Measurements from ENCODE around the gene TMEM185B. TPM values are rescaled to one million over a fixed set of nuclear protein-coding genes. Genes with fewer than 3 reads are reported as not detected.
A peak's percentile ranks its signal among the peaks of the same experiment; 100 is the strongest.
"Not testable (repeated sequence)": the region's sequence is repeated elsewhere in the genome, so short reads cannot be mapped to it uniquely, and the experiment has no call there.

The TMEM185B gene
- total RNA-seq, 1 experiment from 2014 or later: 6.7 TPM

GRCh38 chr2:120243875-120244553 lies 20.8 kb upstream of the TMEM185B start:
- DNase-seq: no peak

DNA sequence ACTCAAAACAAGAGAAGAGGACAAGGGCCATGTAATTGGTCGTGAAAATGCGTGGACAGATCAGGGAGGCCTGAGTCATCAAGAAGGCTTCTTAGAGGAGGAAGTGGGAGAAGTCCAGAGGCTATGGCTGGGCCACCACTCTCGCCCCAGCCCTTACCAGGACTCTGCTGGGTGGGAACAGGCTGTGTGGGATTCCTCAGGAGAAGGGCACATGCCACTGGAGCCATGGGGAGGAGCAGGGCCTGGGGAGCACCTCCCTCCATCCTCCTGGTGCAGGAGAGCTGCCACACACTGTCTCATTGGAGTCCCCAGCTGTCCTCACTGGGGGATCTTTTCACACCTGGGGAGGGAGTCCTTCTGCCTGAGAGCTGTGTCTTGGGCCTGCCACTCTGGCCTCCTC lies 20.0 kb upstream of the TMEM185B start:
- Histone ChIP-seq H3K36me3 (replicated peaks; ENCODE audit: control insufficient read depth, insufficient read depth, low read length) (no peaks in the 10 kb centered on the region), H3K27me3 (ENCODE audit: control insufficient read depth, insufficient read depth, low read length) (peaks cover 1% of the 10 kb centered on the region; the same call in 1 of the 2 replicates), H3K4me3 (ENCODE audit: insufficient read depth, low read depth, low read length) (no peak overlapping the region)
- no peak for DNase-seq

More at GRCh38 chr2:120243875-120244553, 20.8 kb upstream of the TMEM185B start:
- Histone ChIP-seq H3K27me3 (ENCODE audit: control insufficient read depth, insufficient read depth, low read length) (0 out of 2 replicates have a peak, but pooled peaks cover 1% of the 10 kb centered on the region), H3K4me3 (ENCODE audit: insufficient read depth, low read depth, low read length) (no peak overlapping the region), H3K36me3 (replicated peaks; ENCODE audit: control insufficient read depth, insufficient read depth, low read length) (no peaks in the 10 kb centered on the region)

- peaks cover 1% of the 10 kb centered on the region; the same call in 1 of the 2 replicates for H3K27me3 ChIP-seq (ENCODE audit: control insufficient read depth, insufficient read depth, low read length)
- no peaks in the 10 kb centered on the region for H3K36me3 ChIP-seq (replicated peaks; ENCODE audit: control insufficient read depth, insufficient read depth, low read length)
- H3K4me3 ChIP-seq (ENCODE audit: insufficient read depth, low read depth, low read length): no peak overlapping the region
- DNase-seq: no peak
These were observed 18.5 kb upstream of the TMEM185B start for GRCh38 chr2:120241684-120242083.

DNA sequence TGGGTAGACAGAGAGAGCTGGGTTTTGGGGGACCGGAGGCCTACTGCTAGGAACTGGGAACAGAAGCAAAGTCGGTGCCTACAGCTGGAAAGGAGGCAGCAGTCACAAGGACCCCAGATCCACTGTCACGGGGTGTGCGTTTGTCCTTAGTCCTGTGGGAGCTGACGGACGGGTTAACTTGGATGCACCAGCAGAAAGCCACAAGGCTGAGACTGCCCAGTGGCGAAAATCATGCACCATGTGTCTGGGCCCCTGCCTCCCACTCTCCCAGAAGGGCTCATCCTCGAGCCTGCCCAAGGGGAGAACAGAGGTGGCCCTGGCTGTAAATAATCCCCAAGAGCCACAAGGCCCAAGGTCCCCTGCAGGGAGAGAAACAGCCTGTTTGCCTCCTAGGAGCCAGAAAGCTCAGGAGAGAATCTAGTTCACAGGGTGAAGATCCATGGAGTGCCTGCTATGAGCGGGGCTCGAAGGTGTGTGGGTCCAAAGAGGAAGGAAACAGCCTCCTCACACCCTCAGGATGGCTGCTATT lies 17.8 kb upstream of the TMEM185B start:
- Histone ChIP-seq H3K36me3 (replicated peaks; ENCODE audit: control insufficient read depth, insufficient read depth, low read length) (no peaks in the 10 kb centered on the region), H3K27me3 (ENCODE audit: control insufficient read depth, insufficient read depth, low read length) (peaks cover 1% of the 10 kb centered on the region; the same call in 1 of the 2 replicates)
- no peak for DNase-seq

DNA sequence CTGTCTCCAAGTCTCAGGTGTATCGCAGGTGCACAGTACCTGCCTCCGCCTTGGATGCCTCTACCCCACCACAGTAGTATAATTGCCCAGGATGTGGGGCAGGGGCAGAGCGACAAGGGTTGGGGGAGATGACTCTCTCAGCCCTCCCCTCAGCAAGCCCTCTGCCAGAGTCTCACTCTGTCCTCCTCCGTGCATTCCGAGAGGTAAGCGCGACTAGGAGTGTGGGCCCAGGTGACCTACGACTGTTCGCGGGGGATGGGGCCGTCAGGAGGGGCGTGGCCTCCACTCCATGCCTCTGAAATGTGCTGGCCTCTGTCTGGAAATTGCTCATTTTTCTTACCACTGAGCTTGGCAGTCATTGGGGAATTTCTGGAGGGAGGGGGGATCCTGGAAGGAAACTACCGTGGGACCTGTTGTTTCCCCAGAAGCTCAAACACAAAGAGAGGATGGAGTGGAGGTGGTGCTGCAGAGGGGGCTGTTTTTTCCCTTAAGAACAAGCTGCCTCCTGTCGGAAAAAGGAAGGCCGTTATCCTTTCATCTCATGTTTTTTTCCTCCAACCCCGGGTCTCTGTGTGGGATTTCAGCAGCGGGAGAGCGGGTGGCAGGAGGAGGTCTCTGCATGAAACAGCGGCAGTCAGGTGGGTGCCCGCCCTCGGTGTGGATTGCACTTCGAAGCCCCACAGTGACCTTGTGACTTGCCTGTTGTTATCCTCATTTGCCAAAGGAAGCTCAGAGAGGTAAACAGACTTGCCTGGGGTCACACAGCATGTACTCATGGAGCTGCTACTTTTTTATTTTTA lies 16.5 kb upstream of the TMEM185B start:
- Histone ChIP-seq H3K36me3 (replicated peaks; ENCODE audit: control insufficient read depth, insufficient read depth, low read length) (no peaks in the 10 kb centered on the region), H3K4me3 (ENCODE audit: insufficient read depth, low read depth, low read length) (no peak overlapping the region), H3K27me3 (ENCODE audit: control insufficient read depth, insufficient read depth, low read length) (peaks cover 1% of the 10 kb centered on the region; the same call in 1 of the 2 replicates)
- DNase-seq: peak; percentile 84

More for the DNA sequence above, 17.8 kb upstream of the TMEM185B start:
- no peak overlapping the region for H3K4me3 ChIP-seq (ENCODE audit: insufficient read depth, low read depth, low read length)

GRCh38 chr2:120238728-120239487 lies 15.7 kb upstream of the TMEM185B start:
- H3K36me3 ChIP-seq (replicated peaks; ENCODE audit: control insufficient read depth, insufficient read depth, low read length): no peaks in the 10 kb centered on the region
- no peak overlapping the region for H3K4me3 ChIP-seq (ENCODE audit: insufficient read depth, low read depth, low read length)
- no peak for DNase-seq
- peaks cover 1% of the 10 kb centered on the region; the same call in 1 of the 2 replicates for H3K27me3 ChIP-seq (ENCODE audit: control insufficient read depth, insufficient read depth, low read length)

DNA sequence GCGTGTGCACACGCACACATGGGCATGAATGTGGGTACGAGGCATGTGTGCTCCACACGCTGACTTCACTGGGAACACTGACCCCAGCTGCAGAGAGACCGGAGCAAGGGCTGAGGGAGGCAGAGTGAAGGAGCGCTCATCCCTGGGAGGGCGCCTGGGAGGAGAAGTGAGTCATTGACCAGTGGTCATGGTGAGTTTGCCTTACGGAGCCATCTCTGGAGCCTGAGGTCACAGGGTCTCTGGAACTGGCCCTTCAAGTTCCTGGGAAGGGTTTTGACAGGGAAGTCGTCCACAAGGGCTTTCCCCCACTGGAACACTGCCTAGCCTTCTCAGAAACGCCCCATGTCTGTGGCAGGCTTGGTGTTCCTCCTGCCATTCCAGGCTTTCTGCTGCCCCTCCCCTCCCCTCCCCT lies 14.3 kb upstream of the TMEM185B start:
- Histone ChIP-seq H3K27me3 (ENCODE audit: control insufficient read depth, insufficient read depth, low read length) (peaks cover 1% of the 10 kb centered on the region; the same call in 1 of the 2 replicates), H3K4me3 (ENCODE audit: insufficient read depth, low read depth, low read length) (no peak overlapping the region), H3K36me3 (replicated peaks; ENCODE audit: control insufficient read depth, insufficient read depth, low read length) (no peaks in the 10 kb centered on the region)
- DNase-seq: peak; percentile 53

DNA sequence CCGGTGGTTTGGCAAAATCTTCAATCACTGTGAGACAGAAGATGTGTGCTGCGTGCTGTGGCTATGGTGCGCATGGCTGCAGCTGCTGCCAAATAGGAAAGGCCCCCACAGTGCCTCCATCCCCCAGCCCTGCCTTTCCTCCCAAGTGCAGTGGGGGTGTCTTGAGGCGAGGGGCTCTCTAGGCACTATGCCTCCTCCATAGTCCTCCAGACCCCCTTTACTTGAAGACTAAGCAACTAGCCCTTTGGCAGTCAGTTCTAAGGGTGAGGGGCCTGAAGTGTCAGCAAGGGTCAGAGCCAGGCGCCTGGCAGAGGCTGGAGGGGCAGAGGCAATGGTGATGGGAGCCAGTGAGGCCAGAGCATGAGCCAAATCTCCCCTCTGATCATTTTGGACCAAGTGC lies 13.6 kb upstream of the TMEM185B start:
- Histone ChIP-seq H3K4me3 (ENCODE audit: insufficient read depth, low read depth, low read length) (no peak overlapping the region), H3K27me3 (ENCODE audit: control insufficient read depth, insufficient read depth, low read length) (peaks cover 1% of the 10 kb centered on the region; the same call in 1 of the 2 replicates), H3K36me3 (replicated peaks; ENCODE audit: control insufficient read depth, insufficient read depth, low read length) (no peaks in the 10 kb centered on the region)
- peak; percentile 35 for DNase-seq

- Histone ChIP-seq H3K36me3 (replicated peaks; ENCODE audit: control insufficient read depth, insufficient read depth, low read length) (no peaks in the 10 kb centered on the region), H3K27me3 (ENCODE audit: control insufficient read depth, insufficient read depth, low read length) (peaks cover 1% of the 10 kb centered on the region; the same call in 1 of the 2 replicates), H3K4me3 (ENCODE audit: insufficient read depth, low read depth, low read length) (no peak overlapping the region)
- DNase-seq: peak; percentile 40
These were observed 13.1 kb upstream of the TMEM185B start for GRCh38 chr2:120236316-120236715.

GRCh38 chr2:120235681-120236080 lies 12.5 kb upstream of the TMEM185B start:
- no peaks in the 10 kb centered on the region for H3K36me3 ChIP-seq (replicated peaks; ENCODE audit: control insufficient read depth, insufficient read depth, low read length)
- H3K4me3 ChIP-seq (ENCODE audit: insufficient read depth, low read depth, low read length): no peak overlapping the region
- no peak for DNase-seq
- peaks cover under 1% of the 10 kb centered on the region; the same call in 1 of the 2 replicates for H3K27me3 ChIP-seq (ENCODE audit: control insufficient read depth, insufficient read depth, low read length)

GRCh38 chr2:120235158-120235557 lies 12.0 kb upstream of the TMEM185B start:
- not testable (repeated sequence) for H3K27me3 ChIP-seq (ENCODE audit: control insufficient read depth, insufficient read depth, low read length); DNase-seq; H3K4me3 ChIP-seq (ENCODE audit: insufficient read depth, low read depth, low read length); H3K36me3 ChIP-seq (replicated peaks; ENCODE audit: control insufficient read depth, insufficient read depth, low read length)

DNA sequence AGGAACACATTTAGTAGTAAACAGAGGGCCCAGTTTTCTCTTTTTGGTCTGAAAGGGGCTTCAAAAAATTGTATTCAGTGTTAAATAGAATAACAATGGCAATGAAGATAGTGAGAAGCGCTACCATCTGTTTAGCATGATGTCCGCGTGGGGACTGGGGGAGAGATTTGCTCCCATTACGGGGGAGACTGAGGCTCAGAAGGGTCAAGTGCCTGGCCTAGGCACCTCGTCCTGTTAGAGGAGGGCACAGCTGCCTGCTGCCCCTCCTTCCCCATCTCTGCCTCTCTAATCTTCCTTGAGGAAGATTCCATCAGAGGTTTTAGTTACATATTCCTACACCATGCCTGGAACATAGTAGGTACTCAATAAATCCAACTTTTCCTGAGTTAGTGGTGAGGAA lies 10.1 kb upstream of the TMEM185B start:
- no peak overlapping the region for H3K4me3 ChIP-seq (ENCODE audit: insufficient read depth, low read depth, low read length)

DNA sequence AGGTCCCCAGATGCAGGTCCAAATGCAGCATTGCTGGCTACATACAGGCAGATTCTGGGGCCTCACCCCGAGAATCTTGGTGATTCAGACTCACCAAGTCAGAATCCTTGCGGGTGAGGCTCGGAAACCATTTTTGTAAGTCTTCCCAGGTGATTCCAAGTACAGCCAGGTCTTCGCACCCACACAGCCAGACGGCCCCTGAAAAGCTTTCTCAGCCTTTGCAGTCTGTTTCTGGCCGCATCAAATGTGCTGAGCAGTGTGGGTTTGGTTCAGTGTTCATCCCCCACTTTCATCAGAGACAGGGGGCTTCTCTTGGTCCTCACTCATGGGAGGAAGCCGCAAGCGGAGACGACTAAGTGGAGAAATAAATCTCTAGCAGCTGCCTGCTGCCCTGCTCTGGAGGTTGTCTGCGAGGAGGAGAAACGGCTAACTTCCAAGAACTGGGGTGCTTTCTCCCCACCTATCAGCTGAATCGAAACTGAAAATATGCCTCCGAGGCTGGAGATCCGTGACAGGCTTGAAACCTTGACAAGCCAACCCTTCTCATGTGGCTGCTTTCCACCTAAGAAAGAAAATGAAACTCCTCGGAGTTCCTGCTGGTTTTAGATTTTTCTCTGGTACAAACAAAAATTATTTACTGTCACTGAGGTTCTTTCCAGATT lies 8.9 kb upstream of the TMEM185B start:
- DNase-seq: no peak
- H3K27me3 ChIP-seq (ENCODE audit: control insufficient read depth, insufficient read depth, low read length): no peaks in the 10 kb centered on the region
- H3K36me3 ChIP-seq (replicated peaks; ENCODE audit: control insufficient read depth, insufficient read depth, low read length): no peaks in the 10 kb centered on the region
- H3K4me3 ChIP-seq (ENCODE audit: insufficient read depth, low read depth, low read length): no peak overlapping the region

More for the DNA sequence above, 10.1 kb upstream of the TMEM185B start:
- Histone ChIP-seq H3K27me3 (ENCODE audit: control insufficient read depth, insufficient read depth, low read length) (no peaks in the 10 kb centered on the region), H3K36me3 (replicated peaks; ENCODE audit: control insufficient read depth, insufficient read depth, low read length) (no peaks in the 10 kb centered on the region)
- DNase-seq: no peak

DNA sequence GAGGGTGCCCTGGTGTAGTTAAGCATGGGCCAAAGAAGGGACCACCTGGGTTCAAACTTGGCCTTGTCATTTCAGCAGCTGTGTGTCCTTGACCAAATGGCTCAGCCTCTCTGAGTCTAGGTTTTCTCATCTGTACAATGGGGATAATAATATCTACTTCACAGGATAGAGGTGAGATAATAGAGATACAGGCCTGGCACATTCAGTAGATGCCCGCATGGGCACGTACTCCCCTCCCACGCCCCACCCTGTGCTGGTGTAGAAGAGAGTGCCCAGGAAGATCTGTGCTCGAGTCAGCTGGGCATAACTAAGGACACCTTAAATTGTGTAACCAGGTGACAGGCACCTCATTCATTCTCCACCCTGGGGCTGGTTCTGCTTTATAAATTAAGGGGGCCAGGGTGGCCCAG lies 8.4 kb upstream of the TMEM185B start:
- H3K36me3 ChIP-seq (replicated peaks; ENCODE audit: control insufficient read depth, insufficient read depth, low read length): no peaks in the 10 kb centered on the region
- DNase-seq: no peak

More for the DNA sequence above, 8.4 kb upstream of the TMEM185B start:
- Histone ChIP-seq H3K27me3 (ENCODE audit: control insufficient read depth, insufficient read depth, low read length) (no peaks in the 10 kb centered on the region), H3K4me3 (ENCODE audit: insufficient read depth, low read depth, low read length) (no peak overlapping the region)
